GM18907 (cell line): Measurements from ENCODE around the gene SPTBN5.
"Not testable (repeated sequence)": the region's sequence is repeated elsewhere in the genome, so short reads cannot be mapped to it uniquely, and the experiment has no call there.

Experiments
- ATAC-seq: cut with Tn5 transposase; IDR thresholded peaks from one replicate; pipeline ENCODE4 v1.9.1; 2021; ENCODE audit warnings: mild to moderate bottlenecking, moderate library complexity; ENCODE audit not compliant: unreplicated experiment

SPTBN5 gene

GRCh38 chr15:41849204-41849603 is 44.6 kb downstream of the SPTBN5 start:
- ATAC-seq = no peak

DNA sequence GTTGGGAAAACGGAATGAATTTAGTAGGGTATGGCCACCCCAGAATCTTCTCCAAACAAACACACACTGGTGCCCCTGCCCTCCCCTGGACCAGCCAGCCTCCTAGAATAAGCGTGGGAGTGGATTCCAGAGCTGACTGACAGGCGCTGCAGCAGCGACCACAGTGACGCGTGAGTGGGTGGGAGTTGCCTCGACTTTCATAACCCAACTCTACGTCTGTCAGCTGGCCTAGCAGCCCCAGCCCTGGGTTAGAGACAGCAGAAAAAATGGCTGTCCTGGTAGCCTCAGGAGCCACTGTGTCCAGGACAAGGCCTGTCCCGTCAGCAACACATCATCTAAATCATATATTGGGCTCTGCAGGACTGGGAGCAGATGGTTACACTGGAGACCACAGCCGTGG is 45.2 kb downstream of the SPTBN5 start:
- ATAC-seq = no peak

- no peak for ATAC-seq
Measured at GRCh38 chr15:41847981-41848380, 45.9 kb downstream of the SPTBN5 start.

- no peak for ATAC-seq
Measured at GRCh38 chr15:41847206-41847605, 46.6 kb downstream of the SPTBN5 start.

GRCh38 chr15:41844814-41845213 is 49.0 kb downstream of the SPTBN5 start:
- ATAC-seq = no peak

- no peak for ATAC-seq
Measured at GRCh38 chr15:41843571-41843970, 50.3 kb downstream of the SPTBN5 start.

DNA sequence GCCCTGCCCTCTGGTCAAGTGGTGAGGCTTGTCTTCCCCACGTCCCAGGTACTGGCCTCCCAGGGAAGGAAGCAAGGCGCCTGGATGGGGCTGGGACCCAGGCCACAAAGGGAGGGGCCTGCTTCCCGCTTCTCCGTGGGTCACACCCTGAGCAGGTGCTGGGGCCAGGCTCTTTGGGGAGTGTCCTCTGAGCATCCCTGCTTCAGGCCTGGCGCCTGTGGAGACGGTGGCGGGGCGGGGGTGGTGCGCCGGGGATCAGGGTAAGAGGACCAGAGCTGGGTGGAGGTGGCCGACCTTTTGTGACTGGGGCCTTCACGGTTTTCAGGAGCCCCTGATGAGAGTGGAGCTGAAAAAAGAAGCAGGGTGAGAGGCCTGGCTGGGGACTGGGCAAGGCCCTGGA is 51.6 kb downstream of the SPTBN5 start:
- no peak for ATAC-seq

DNA sequence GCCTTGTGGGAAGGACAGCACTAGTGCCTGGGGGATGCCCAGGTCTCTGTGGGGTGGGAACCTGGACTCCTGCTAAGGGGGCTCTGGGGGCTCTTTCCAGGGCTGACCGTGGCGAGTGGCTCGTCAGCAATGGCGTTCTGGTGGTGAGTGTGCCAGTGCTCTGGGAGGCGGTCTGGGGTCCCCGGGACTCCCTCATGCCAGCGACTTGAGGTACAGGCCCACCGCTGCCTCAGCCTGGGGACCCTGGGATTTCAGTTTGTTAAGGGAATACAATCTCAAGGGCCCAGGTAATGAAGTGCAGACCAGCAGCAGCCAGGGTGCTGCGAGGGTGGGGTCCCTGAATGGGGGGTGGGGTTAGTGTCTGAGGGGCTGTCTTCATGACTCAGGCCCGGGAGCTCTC is 52.7 kb downstream of the SPTBN5 start:
- no peak for ATAC-seq

GRCh38 chr15:41840673-41841072 is 53.2 kb downstream of the SPTBN5 start:
- ATAC-seq = no peak

DNA sequence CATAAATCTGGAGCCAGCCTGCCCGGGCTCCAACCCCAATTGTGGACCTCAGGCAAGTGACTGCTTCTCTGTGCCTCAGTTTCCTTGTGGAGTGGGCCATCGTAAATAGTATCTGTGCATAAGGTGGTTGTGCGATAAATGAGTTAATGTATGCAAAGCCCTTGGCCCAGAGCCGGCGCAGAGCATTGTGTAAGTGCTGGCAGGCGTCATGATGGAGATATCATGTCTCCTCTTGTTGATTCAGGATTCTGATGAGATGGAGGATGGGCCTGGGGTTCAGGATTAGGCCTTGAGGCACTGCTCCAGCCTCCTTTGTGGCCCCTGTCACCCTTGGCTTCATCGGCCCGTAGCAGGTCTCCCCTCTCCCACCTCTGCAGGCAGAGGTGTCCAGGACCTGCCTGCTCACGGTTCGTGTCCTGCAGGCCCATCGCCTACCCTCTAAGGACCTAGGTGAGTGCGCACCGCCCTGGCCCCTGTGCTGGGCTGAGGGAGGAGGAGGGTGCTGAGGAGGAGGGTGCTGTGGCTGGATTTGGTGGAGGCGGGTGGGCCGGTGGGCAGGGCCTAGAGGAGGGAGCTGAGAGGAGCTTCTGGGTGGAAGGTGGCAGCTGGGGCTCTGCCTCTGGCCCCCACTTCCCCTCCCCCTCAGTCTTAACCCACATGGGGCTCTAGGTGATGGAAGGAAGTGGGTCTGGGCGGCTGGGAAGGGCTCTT is 53.9 kb downstream of the SPTBN5 start:
- ATAC-seq = no peak

DNA sequence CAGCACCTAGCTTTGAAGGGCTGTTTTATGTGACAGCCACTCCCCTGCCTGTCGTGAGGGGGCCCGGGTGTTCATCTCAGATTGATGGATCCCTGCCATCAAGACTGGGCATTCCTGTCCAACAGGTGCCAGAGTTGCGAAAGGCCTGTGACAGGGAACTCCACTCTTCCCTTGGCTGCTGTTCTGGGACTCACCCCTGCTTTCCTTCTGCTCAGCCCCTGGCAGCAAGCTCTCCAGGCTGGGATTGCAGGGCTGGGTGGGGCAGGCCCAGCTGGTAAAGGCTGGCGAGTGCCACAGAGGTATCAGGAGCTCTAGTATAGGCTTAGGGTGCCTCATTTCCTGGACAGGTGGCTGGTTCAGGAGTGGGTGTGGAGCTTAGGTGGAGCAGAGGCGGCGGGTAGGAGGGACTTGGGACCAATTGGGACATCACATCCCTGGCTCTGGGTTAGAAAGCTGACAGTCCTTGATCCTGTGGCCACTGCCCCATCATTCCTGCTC is 55.4 kb downstream of the SPTBN5 start, which contains the start of gene PLA2G4B:
PLA2G4B (plus strand) TSS at position 448 of the 498 bp plus-strand sequence. CDS start 67 bp downstream, outside the sequence.
- no peak for ATAC-seq

- no peak for ATAC-seq
Measured at GRCh38 chr15:41836713-41837454, 57.0 kb downstream of the SPTBN5 start.

- ATAC-seq = no peak
Measured at GRCh38 chr15:41836073-41836472, 57.8 kb downstream of the SPTBN5 start.

GRCh38 chr15:41834096-41834495 is 59.8 kb downstream of the SPTBN5 start:
- ATAC-seq = no peak

- no peak for ATAC-seq
Measured at GRCh38 chr15:41832875-41833274, 61.0 kb downstream of the SPTBN5 start.

DNA sequence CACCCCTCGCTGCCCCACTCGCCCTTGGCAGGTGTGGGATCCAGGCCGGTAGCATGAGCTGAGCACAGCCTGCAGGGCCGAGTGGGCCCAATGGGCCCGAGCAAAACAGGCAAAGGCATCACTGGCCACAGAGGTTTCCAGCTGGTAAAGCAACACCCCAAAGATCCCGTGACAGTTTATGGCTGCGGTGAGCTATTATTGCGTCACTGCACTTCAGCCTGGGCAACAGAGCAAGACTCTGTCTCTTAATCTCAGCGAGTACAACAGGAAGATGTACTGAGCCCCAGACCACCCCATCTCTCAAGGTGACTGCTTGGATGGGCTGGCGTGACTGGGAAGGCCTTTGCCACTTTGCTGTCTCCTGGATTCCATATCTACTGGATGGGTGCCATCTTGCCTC is 61.6 kb downstream of the SPTBN5 start:
- ATAC-seq = no peak

GRCh38 chr15:41831291-41831690 is 62.6 kb downstream of the SPTBN5 start:
- ATAC-seq = not testable (repeated sequence)

DNA sequence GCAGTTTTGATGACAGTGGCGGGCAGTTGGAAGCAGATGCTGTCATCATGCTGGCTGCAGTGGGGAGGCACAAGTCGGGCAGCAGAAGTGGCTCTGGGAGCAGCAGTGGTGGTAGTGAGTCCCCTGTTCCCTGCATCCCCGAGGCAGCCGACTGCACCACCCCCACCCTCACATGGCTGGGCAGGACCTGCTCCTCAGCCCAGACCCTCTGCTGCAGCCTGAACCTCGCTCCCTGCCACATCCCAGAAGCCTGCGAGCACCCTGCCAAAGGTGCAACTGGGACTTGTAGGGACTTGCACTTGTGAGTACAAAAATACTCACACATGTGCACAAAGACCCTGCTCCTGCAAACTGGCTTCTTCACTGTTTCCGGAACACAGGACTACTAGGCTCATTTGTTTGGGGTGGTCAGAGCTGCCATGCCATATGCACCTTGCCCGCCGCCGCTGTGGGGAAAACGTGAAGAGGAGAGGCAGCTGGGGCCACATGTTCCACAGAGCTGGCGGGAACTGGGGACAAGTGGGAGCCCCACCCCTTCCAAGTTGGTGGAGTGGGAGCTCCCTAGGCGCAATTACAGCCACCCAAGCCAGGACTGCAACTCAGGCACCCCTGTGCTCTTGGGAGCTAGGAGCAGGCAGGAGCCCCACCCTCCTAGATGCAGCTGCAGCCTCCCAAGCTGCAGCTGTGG is 63.8 kb downstream of the SPTBN5 start:
- no peak for ATAC-seq

DNA sequence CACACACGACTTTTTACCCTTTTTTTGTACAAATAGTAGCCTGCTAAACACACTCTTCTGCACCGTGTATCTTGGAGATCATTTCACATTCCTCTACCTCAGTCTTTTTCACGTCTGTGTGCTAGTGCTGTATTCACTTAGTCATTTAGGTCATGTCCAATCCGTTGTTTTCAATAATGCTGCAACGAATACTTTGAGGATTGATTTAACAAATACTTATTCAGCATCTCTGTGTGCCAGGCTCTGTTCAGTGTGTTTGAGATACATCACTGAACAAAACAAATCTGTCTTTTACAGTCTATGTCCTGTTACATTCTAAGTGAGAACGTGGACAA is 65.1 kb downstream of the SPTBN5 start:
- ATAC-seq = no peak

DNA sequence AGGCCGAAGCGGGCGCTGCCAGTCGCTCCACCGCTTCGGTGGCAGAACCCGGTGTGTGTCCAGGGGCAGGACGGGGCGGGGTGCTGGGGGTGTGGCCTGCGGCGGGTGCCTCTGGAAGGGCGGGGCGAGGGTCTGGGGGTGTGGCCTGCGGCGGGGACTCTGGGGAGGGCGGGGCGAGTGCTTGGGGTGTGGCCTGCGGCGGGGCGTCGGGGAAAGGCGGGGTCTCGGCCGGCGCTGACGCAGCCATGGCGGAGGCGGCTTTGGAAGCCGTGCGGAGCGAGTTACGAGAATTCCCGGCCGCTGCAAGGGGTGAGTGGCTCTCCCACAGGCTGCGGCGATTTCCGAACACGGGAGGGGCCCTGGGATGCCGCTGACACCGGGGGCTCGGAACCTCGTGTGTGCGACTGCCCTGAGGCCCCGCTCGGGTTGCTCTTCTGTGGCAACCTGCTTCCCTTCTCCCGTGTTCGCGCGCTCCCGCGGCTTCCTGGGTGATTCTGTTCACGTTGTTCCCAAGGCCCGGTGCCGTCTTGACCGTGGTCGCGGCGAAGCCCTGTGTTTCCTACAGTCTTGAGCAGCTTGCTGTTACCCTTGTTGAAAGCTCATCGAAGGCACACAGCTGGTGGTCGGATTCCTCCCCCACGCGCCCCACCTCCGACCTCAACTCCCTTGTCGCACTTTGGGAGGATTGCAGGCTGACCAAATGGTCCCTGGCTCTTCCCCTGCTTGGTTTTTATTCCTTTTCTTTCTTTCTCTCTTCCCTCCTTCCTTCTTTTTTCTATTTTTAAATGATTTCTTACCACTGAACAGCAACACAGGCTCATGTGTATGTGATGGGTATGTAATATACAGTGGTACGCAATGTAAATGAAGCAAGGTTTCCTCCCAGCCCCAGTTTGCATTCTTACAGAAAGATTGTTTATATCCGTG is 65.7 kb downstream of the SPTBN5 start, which contains the start of gene JMJD7:
JMJD7 (plus strand) TSS at position 213 of the 927 bp plus-strand sequence; CDS start at position 246, 33 bp downstream.
- ATAC-seq = peak; percentile 54
